HG02852 (cell line): ENCODE results near the gene RARG.
"Not testable (repeated sequence)": the region's sequence is repeated elsewhere in the genome, so short reads cannot be mapped to it uniquely, and the experiment has no call there.

Experiments used
- ATAC-seq: cut with Tn5 transposase; IDR thresholded peaks from one replicate; pipeline ENCODE4 v1.9.1; 2021; ENCODE audit warnings: mild to moderate bottlenecking, moderate library complexity; ENCODE audit not compliant: unreplicated experiment

The RARG gene

DNA sequence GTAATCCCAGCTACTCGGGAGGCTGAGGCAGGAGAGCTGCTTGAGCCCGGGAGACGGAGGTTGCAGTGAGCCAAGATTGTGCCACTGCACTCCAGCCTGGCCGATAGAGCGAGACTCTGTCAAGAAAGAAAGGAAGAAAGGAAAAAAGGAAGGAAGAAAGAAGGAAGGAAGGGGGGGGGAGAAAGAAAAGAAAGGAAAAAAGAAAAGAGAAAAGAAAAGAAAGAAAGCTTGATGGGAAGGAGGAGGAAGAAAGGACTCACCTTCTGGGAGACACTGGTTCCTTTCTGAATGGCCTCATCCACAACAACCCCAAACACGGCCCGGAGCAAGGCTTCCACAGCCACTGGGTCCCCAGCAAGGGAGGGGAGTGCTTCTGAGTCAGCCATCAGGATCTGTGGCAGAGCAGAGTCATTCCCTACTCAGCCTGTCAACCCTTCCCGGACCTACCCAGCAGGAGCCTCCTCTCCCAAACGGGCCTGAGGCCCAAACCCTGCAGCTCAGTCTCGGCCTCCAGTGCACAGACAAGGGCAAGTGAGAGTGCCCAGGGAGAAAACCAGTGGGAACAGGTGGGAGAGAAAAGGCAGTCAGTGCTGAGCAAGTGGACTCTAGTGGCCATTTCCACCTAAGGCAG is 58.8 kb downstream of the RARG start:
- no peak for ATAC-seq

DNA sequence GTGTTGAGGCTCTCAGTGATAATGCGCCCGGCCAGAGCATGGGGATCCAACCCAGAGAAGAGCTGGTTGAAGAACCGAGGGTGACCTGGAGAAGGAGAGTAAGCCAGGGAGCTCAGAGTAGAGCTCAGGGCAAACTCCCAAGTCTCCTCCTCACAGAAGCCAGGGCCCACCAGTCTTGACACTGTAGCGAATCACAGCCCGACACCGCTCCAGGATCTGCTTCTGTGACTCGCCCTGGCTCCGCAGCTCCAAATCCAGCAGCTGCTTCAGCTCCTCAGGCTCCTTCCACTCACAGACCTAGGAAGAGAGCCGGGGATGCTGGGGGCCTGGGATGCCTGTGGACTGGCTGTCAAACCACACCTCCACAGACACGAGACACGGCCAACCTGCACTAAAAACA is 59.7 kb downstream of the RARG start:
- no peak for ATAC-seq

DNA sequence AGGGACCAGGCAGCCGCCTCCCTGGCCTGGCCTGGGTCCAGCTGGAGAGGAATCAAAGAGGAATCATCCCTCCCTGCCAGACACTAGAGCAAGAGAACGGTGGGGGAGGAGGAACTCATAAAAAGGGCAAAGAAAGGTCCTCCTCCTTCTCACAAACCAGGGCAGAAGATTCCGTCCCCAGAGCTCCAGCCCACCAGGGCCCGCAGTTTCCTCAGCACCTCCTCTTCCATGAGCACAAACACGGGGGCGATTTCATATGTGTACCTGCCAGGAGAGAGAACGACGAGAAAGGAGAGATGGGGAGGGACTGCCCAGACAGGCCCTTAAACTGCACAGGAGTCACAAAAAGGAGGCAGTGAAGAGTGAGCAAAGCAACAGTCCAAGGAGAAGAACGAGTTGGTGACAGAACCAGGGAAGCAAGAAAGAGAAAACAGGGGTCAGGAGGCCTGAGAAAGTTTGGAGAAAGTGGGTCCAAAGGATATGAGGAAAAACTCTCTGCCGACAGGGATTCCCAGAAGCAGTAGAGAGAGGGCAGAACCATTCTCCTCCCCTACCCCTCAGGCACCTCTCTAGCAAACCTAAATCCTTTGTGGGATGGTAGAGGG is 60.2 kb downstream of the RARG start:
- no peak for ATAC-seq

DNA sequence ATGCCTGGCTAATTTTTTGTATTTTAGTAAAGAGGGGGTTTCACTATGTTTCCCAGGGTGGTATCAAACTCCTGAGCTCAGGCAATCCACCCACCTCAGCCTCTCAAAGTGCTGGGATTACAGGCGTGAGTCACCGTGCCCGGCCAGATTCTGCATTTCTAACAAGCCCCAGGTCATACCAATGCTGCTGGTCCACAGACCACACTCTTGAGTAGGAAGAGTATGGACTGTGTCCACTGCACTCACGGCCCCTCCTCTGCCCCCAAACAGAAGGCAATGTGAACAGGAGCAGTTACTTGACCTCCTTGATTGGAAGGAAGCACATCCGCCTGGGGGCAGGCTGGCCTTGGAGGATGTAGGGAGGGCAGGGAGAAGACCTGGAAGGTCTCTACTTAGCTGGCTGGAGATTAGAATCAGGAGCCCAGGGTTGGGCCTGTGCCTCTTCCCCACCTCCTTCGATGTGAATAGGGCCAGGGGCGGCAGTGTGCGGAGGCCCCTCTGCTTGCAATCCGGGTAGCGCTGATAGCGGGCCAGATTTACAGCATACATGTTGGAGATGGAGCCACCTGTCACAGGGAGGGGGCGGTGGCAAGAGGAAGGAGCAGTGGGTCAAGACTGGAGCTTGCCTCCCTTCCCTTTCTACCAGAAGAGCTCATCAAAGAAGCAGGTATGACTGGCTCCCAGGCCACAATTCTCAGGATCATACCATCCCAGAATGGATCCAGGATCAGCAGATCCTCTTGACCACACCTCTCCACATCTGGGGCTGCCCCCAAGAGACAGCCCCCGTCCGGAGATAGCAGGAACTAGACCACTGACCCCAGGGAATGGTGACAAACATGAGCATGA is 60.9 kb downstream of the RARG start:
- ATAC-seq = no peak

DNA sequence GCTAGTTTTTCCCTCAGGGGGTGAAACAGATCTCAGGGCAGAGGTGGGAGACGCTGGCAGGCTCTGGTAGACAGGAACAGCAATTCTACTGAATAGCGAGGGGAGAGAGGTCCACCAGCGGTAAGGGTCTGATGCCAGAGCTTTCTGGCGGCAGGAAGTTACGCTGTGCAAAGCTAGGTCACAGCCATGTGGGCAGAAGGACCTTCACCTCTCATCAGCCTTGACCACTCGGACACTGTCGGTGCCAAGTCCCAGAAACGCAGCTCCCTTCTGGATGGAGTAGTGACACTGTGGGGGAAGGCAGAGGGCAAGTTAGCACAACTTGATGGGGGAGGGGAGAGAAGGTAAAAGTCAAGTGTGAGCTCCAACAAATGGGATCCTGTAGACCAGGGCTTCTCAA is 61.8 kb downstream of the RARG start:
- ATAC-seq = no peak

DNA sequence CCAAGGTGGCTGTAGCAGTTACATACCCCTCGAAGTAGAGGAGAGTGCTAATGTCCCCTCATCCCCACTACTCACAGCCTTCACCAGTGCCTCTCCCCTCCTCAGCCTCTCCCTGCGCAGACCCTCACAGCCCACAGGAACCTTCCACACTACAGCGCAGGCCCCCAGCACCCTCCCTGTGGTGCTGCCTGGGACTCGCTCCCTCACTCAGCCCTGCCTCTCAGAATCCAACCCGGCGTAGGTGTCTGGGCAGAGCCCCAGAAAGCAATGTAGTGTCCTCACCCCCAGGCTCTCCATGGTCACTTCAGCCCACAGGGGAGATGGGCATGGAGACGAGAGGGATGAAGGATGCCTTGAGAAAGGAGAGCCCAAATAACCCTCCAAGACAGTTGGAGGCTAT is 62.4 kb downstream of the RARG start:
- ATAC-seq = no peak

DNA sequence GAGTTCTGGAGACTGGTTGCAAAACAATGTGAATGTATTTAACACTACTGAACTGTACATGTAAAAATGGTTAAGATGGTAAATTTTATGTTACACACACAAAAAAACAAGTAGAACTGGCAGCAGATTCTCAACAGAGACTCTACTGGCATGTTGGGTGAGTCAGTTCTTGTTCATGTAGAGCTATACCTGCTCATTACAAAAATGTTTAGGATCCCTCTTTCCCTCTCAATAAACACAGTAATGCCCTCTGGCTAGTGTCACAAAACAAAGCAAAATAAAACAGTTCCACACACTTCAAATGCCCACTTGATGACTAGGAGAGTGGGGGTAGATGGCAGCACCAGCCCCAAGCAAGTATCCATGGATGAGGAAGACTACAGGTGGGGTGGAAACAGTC is 65.2 kb downstream of the RARG start:
- ATAC-seq = no peak

DNA sequence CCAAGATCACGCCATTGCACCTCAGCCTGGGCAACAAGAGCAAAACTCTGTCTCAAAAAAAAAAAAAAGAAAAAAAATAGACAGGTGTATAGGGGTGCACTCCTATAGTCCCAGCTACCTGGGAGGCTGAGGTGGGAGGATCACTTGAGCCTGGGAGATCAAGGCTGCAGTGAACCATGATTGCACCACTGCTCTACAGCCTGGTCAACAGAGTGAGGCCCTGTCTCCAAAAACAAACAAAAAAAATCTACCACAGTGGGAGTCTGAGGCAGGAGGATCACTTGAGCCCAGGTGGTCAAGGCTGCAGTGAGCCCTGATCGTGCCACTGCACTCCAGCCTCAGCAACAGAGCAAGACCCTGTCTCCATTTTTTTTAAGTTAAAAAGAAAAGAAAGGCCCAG is 69.0 kb downstream of the RARG start:
- ATAC-seq = not testable (repeated sequence)

DNA sequence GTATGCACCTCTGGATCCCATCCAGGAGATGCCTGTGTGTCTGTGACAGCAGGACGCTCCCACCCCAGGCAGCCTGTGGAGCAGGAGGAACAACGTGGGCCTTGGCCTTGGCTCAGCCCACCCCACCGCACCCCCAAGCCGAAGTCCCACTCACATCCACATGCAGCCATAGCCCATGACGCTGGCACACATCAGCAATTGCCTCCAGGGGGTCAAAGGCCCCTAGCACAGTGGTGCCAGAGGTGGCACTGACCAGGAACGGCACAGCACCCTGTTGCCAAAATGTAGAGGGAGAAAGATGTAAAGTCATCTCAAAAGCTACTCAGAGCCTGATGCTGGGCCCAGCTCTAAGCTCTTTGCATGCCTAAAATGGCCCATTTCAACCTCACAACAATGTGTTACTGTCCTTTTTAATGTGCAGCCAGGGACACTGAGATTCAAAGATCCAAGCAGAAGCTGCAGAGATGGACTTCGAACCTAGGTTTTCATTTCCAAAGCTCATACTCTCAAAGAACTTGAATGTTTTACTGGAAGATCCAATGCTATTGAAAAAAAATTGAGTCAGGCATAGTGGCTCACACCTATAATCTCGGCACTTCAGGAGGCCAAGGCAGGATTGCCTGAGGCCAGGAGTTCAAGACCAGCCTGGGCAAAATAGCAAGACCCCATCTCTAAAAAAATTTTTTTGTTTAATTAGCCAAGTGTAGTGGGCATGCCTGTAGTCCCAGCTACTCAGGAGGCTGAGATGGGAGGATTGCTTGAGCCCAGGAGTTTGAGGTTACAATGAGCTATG is 70.7 kb downstream of the RARG start:
- no peak for ATAC-seq

DNA sequence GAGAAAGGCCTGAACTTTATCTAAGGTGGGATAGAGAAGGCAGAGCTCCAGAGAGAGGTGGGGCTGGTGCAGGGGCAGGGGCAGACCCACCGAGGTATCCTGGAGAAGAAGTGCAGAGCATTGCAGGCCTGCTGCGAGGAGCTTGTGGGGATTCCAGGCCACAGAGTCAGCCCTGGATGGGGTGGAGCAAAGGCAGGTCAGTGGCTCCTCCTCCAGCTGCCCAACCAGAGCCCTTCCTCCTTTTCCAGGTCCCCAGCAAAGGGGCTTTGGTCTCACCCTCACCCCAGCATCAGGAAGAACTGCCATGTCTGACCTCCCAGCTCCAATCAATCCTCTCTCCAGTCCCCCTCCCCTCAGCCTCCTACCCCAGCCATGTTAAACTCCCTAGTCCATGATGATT is 71.3 kb downstream of the RARG start:
- no peak for ATAC-seq
